Measurements from ENCODE around the gene TTI1. TPM values are rescaled to one million over a fixed set of nuclear protein-coding genes. Genes with fewer than 3 reads are reported as not detected.
A peak's percentile ranks its signal among the peaks of the same experiment; 100 is the strongest.

Gene TTI1
- total RNA-seq, 1 experiment from 2014 or later = 26.6 TPM

DNA sequence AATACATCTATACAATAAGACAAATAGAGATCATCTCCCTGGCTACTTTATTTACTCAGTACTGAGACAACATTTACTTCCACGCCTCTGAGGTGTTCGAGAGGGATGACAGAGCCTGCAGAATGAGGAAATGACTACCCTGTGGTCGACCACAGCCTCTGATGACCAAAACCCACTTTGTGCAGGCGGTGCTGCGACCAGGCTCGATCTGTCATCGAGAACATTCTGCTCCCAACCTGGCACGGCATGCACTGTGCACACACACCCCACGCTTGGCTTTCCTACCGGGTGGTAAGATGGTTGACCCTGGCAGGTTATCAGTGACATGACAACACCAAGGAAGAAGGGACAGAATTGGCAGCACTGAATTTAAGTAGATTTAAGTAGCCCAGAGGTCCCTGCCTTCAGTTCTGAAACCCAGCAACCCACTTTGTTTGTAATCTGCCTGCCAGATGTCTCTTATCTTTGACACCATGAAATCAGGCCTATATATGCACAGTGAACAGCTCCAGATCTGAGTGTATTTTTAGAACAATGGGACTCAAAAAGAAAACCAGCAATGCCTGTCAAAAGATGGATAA is 42.6 kb downstream of the TTI1 start:
- in situ Hi-C loops (cut with HindIII; ENCODE audit: low pct_unique_long_range_greater_than_20kb, low sequenced_read_pairs) = no loop called here
- Histone ChIP-seq H3K27me3 (ENCODE audit: control insufficient read depth, insufficient read depth, low read length) (no peaks in the 10 kb centered on the region), H3K4me3 (ENCODE audit: low read depth in 2 of 2, low read length in 2 of 2) (no peak overlapping the region), H3K9me3 (ENCODE audit: control insufficient read depth, insufficient read depth, low read depth, low read length) (no peaks in the 10 kb centered on the region), H3K36me3 (ENCODE audit: control insufficient read depth, insufficient read depth, low read length) (peaks cover 4% of the 10 kb centered on the region; the same call in 1 of the 2 replicates), H3K27ac (ENCODE audit: low read length) (no peak overlapping the region), H3K4me1 (ENCODE audit: control insufficient read depth, insufficient read depth, low read length) (no peaks in the 10 kb centered on the region)
- DNase-seq (ENCODE audit: low read depth, low spot score) = peak; percentile 52
- ChIA-PET CTCF (no interaction called here), POLR2A (no interaction called here)
- BruUV-seq (replicated peaks) = no TSS peak
- intact Hi-C loops (cut with micrococcal nuclease; ENCODE audit: unreplicated experiment) = loop anchor here (5.0 kb wide), 3 partner anchors 73 to 418 kb away; partner anchors contain the start of gene VSTM2L
- no peak for TF ChIP-seq POLR2AphosphoS5 (IDR thresholded peaks at IDR 0.05; ENCODE audit: low read depth, low read length)
- no peak for TF ChIP-seq TCF7L2 (IDR thresholded peaks at IDR 0.05; ENCODE audit: low read depth, low read length)
- TF ChIP-seq, protein P1, sequence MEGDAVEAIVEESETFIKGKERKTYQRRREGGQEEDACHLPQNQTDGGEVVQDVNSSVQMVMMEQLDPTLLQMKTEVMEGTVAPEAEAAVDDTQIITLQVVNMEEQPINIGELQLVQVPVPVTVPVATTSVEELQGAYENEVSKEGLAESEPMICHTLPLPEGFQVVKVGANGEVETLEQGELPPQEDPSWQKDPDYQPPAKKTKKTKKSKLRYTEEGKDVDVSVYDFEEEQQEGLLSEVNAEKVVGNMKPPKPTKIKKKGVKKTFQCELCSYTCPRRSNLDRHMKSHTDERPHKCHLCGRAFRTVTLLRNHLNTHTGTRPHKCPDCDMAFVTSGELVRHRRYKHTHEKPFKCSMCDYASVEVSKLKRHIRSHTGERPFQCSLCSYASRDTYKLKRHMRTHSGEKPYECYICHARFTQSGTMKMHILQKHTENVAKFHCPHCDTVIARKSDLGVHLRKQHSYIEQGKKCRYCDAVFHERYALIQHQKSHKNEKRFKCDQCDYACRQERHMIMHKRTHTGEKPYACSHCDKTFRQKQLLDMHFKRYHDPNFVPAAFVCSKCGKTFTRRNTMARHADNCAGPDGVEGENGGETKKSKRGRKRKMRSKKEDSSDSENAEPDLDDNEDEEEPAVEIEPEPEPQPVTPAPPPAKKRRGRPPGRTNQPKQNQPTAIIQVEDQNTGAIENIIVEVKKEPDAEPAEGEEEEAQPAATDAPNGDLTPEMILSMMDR (IDR thresholded peaks at IDR 0.05) = no peak
- TF ChIP-seq SIN3A (IDR thresholded peaks at IDR 0.05; ENCODE audit: borderline replicate concordance, insufficient read depth, low read depth, low read length) = no peak
- TF ChIP-seq, protein P2, sequence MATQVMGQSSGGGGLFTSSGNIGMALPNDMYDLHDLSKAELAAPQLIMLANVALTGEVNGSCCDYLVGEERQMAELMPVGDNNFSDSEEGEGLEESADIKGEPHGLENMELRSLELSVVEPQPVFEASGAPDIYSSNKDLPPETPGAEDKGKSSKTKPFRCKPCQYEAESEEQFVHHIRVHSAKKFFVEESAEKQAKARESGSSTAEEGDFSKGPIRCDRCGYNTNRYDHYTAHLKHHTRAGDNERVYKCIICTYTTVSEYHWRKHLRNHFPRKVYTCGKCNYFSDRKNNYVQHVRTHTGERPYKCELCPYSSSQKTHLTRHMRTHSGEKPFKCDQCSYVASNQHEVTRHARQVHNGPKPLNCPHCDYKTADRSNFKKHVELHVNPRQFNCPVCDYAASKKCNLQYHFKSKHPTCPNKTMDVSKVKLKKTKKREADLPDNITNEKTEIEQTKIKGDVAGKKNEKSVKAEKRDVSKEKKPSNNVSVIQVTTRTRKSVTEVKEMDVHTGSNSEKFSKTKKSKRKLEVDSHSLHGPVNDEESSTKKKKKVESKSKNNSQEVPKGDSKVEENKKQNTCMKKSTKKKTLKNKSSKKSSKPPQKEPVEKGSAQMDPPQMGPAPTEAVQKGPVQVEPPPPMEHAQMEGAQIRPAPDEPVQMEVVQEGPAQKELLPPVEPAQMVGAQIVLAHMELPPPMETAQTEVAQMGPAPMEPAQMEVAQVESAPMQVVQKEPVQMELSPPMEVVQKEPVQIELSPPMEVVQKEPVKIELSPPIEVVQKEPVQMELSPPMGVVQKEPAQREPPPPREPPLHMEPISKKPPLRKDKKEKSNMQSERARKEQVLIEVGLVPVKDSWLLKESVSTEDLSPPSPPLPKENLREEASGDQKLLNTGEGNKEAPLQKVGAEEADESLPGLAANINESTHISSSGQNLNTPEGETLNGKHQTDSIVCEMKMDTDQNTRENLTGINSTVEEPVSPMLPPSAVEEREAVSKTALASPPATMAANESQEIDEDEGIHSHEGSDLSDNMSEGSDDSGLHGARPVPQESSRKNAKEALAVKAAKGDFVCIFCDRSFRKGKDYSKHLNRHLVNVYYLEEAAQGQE (IDR thresholded peaks at IDR 0.05; ENCODE audit: insufficient read depth in 1 of 2, low read depth in 2 of 2, low read length in 1 of 2) = no peak
- no peak for ATAC-seq

DNA sequence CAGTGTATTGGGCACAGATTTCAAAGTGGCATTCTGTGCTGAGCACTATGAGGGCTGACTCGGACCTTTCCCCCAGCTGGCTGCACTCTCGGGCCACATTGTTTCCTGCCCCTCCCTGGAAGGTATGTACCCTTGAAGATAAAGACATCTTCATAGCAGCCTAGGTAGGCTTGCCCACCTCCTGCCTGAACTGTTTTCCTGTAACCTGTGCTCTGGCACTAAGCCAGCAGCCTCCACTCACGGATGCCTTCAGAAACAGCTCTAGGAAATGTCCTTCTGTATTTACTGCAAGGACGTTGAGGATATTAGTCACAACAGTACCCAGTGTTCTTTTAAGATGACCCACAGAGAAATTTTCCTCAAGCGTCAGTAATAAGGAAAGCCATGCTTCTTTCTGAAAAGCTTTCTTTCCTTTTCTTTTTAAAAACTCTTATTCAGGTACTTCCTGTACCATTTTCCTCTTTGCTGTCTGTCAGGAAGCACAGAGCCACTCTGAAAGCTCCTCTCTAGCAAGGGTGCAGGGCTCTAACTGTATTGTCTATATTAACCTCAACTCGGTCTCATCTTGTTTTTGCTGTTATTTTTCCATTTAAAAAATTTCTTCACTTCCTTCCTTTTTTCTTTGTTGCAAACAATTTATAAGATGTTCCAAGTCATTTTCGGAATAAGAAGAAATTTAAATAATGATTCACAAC is 43.5 kb downstream of the TTI1 start:
- no peaks in the 10 kb centered on the region for H3K27me3 ChIP-seq (ENCODE audit: control insufficient read depth, insufficient read depth, low read length)
- no peak overlapping the region for H3K27ac ChIP-seq (ENCODE audit: low read length)
- BruUV-seq (replicated peaks) = no TSS peak
- H3K36me3 ChIP-seq (ENCODE audit: control insufficient read depth, insufficient read depth, low read length) = no peaks in the 10 kb centered on the region; the same call in 1 of the 2 replicates
- POLR2A ChIA-PET = no interaction called here
- no peak for ATAC-seq
- in situ Hi-C loops (cut with HindIII; ENCODE audit: low pct_unique_long_range_greater_than_20kb, low sequenced_read_pairs) (no loop called here), intact Hi-C loops (cut with micrococcal nuclease; ENCODE audit: unreplicated experiment) (loop anchor here (5.0 kb wide), 3 partner anchors 72 to 417 kb away; partner anchors contain the start of gene VSTM2L)
- no peak for DNase-seq (ENCODE audit: low read depth, low spot score)
- H3K4me1 ChIP-seq (ENCODE audit: control insufficient read depth, insufficient read depth, low read length) = no peaks in the 10 kb centered on the region
- H3K9me3 ChIP-seq (ENCODE audit: control insufficient read depth, insufficient read depth, low read depth, low read length) = no peaks in the 10 kb centered on the region
- TF ChIP-seq, protein P2 (IDR thresholded peaks at IDR 0.05; ENCODE audit: insufficient read depth in 1 of 2, low read depth in 2 of 2, low read length in 1 of 2) = no peak
- no peak for TF ChIP-seq SIN3A (IDR thresholded peaks at IDR 0.05; ENCODE audit: borderline replicate concordance, insufficient read depth, low read depth, low read length)
- TF ChIP-seq, protein P1 (IDR thresholded peaks at IDR 0.05) = no peak
- TF ChIP-seq TCF7L2 (IDR thresholded peaks at IDR 0.05; ENCODE audit: low read depth, low read length) = no peak
- CTCF ChIA-PET = no interaction called here
- H3K4me3 ChIP-seq (ENCODE audit: low read depth in 2 of 2, low read length in 2 of 2) = no peak overlapping the region

Measured in Panc1 (cell line).